Fibroblast of lung (primary cell): ENCODE results near the gene HABP2. TPM values are rescaled to one million over a fixed set of nuclear protein-coding genes. Genes with fewer than 3 reads are reported as not detected.

Source experiments
- DNase-seq, 2 donors: peaks; one replicate each; pipeline versions ENCODE4 v3.0.0 to v3.0.0-alpha.2; 2010; ENCODE audit warnings: low read depth in 2 of 2
- H2AFZ ChIP-seq: 2 replicates; pipeline ENCODE4 v1.5.1; 2012; ENCODE audit warnings: low read length, control low read depth, inconsistent platforms
- H3K27ac ChIP-seq: 2 replicates; pipeline ENCODE4 v1.5.1; 2011; ENCODE audit warnings: low read length, control low read depth; ENCODE audit not compliant: insufficient read depth
- H3K27me3 ChIP-seq: 2 replicates; pipeline ENCODE4 v1.5.1; 2011; ENCODE audit warnings: mild to moderate bottlenecking, low read length; ENCODE audit not compliant: control insufficient read depth, insufficient read depth
- H3K36me3 ChIP-seq: 2 replicates; pipeline ENCODE4 v1.5.1; 2011; ENCODE audit warnings: low read length; ENCODE audit not compliant: control insufficient read depth, insufficient read depth
- H3K4me1 ChIP-seq: 2 replicates; pipeline ENCODE4 v1.5.1; 2011; ENCODE audit warnings: low read length; ENCODE audit not compliant: control insufficient read depth, insufficient read depth; ENCODE audit errors: extremely low read depth
- H3K4me2 ChIP-seq: 2 replicates; pipeline ENCODE4 v1.5.1; 2011; ENCODE audit warnings: low read length, control low read depth; ENCODE audit not compliant: insufficient read depth; ENCODE audit errors: extremely low read depth
- H3K4me3 ChIP-seq, 4 experiments: fragments of 200-600 bp in 1 of 4; sonication (generic) in 1 of 4; replicated peaks in 1 of 4; 2 replicates each; pipeline ENCODE4 v1.5.1; 2011 to 2016; ENCODE audit warnings: low read length in 4 of 4, low read depth in 3 of 4, mild to moderate bottlenecking in 3 of 4, control low read depth in 2 of 4, inconsistent platforms in 1 of 4, mixed read lengths in 1 of 4; ENCODE audit not compliant: insufficient read depth in 1 of 4; ENCODE audit errors: control extremely low read depth in 1 of 4
- H3K79me2 ChIP-seq: 2 replicates; pipeline ENCODE4 v1.5.1; 2012; ENCODE audit warnings: mild to moderate bottlenecking, low read length, inconsistent platforms; ENCODE audit not compliant: control insufficient read depth, insufficient read depth
- H3K9ac ChIP-seq: 2 replicates; pipeline ENCODE4 v1.5.1; 2011; ENCODE audit warnings: mild to moderate bottlenecking, low read length, control low read depth; ENCODE audit not compliant: insufficient read depth
- H3K9me3 ChIP-seq: 2 replicates; pipeline ENCODE4 v1.5.1; 2012; ENCODE audit warnings: low read depth, low read length; ENCODE audit not compliant: control insufficient read depth, insufficient read depth
- H4K20me1 ChIP-seq: 2 replicates; pipeline ENCODE4 v1.5.1; 2011; ENCODE audit warnings: low read length; ENCODE audit not compliant: control insufficient read depth, insufficient read depth; ENCODE audit errors: extremely low read depth
- EZH2 ChIP-seq: IDR thresholded peaks from 2 replicates; pipeline ENCODE4 v1.5.1; 2012; ENCODE audit warnings: low read length, control low read depth, mild to moderate bottlenecking; ENCODE audit errors: missing control alignments
- polyA minus RNA-seq: library from RNA; depleted of rRNA, polyadenylated mRNA; stranded (reverse); fragments of >200 nt; gene quantifications from 2 replicates; pipeline ENCODE4 v1.2.3, GENCODE V29; 2011; ENCODE audit warnings: low replicate concordance
- polyA plus RNA-seq, 2 donors: library from polyadenylated mRNA; depleted of rRNA in 1 of 2; stranded (reverse) in 1 of 2; unstranded in 1 of 2; fragments of >200 nt; gene quantifications; 2 replicates each; pipeline ENCODE4 v1.2.1, GENCODE V29; 2011 to 2012; ENCODE audit warnings: missing spikeins in 1 of 2
- total RNA-seq: library from RNA; depleted of rRNA; stranded (reverse); fragments of >200 nt; gene quantifications from 2 replicates; pipeline ENCODE4 v1.2.1, GENCODE V29; 2014
- TF ChIP-seq, protein P1 (sequence below), 2 donors: IDR thresholded peaks in 1 of 2; conservative IDR thresholded peaks in 1 of 2; 1 replicate in 1 of 2; 2 replicates in 1 of 2; pipeline ENCODE4 v1.5.1; 2011 to 2012; ENCODE audit warnings: low read length in 2 of 2, control low read depth in 1 of 2, inconsistent platforms in 1 of 2, low read depth in 1 of 2, mild to moderate bottlenecking in 1 of 2

The HABP2 gene
- total RNA-seq (not detected in 2 replicates), polyA plus RNA-seq (not detected in 2 replicates), polyA minus RNA-seq (not detected in 2 replicates)
- polyA plus RNA-seq (2012): not detected in 2 replicates

DNA sequence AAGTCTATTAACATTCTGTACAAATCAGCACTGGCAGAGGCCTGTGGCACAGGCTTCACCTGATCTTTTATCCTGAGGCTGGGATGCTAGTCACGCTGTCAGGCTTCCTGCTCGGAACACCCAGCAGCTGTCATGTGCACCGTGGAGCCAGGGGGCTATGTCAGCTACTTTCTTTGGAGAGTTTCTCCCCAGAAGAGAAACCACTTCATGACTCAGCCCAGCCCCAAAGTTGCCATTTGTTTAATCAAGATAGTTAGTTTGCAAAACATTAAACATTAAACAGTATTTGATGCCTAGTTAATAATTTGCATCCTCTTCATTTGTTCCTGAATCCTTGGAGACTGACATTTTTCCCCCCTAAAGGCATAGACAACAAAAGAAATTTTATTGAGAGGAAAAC is at the start of gene HABP2:
TSS of gene HABP2 (plus strand) at position 353 of the 400 bp plus-strand sequence. CDS start 69 bp downstream, outside the sequence.
- no peak within 1 kb of the TSS for H3K4me3 ChIP-seq
- no peak within 1 kb of the TSS for H3K9ac ChIP-seq
- H2AFZ ChIP-seq: no peak within 1 kb of the TSS
- no peaks in the 10 kb centered on the region for H3K36me3 ChIP-seq
- H3K4me2 ChIP-seq: no peak within 1 kb of the TSS
- DNase-seq: no peak
- TF ChIP-seq EZH2: no peak
- TF ChIP-seq, protein P1, sequence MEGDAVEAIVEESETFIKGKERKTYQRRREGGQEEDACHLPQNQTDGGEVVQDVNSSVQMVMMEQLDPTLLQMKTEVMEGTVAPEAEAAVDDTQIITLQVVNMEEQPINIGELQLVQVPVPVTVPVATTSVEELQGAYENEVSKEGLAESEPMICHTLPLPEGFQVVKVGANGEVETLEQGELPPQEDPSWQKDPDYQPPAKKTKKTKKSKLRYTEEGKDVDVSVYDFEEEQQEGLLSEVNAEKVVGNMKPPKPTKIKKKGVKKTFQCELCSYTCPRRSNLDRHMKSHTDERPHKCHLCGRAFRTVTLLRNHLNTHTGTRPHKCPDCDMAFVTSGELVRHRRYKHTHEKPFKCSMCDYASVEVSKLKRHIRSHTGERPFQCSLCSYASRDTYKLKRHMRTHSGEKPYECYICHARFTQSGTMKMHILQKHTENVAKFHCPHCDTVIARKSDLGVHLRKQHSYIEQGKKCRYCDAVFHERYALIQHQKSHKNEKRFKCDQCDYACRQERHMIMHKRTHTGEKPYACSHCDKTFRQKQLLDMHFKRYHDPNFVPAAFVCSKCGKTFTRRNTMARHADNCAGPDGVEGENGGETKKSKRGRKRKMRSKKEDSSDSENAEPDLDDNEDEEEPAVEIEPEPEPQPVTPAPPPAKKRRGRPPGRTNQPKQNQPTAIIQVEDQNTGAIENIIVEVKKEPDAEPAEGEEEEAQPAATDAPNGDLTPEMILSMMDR (conservative IDR thresholded peaks at IDR 0.05 in 1 of 2, IDR thresholded peaks at IDR 0.05 in 1 of 2; ENCODE audit: low read depth in 1 of 2, low read length in 2 of 2): no peak
- H3K27me3 ChIP-seq: no peaks in the 10 kb centered on the region
- H3K79me2 ChIP-seq: no peaks in the 10 kb centered on the region
- H3K9me3 ChIP-seq: no peaks in the 10 kb centered on the region
- H4K20me1 ChIP-seq: no peaks in the 10 kb centered on the region
- H3K27ac ChIP-seq: no peak within 1 kb of the TSS
- H3K4me1 ChIP-seq: no peaks in the 10 kb centered on the region

DNA sequence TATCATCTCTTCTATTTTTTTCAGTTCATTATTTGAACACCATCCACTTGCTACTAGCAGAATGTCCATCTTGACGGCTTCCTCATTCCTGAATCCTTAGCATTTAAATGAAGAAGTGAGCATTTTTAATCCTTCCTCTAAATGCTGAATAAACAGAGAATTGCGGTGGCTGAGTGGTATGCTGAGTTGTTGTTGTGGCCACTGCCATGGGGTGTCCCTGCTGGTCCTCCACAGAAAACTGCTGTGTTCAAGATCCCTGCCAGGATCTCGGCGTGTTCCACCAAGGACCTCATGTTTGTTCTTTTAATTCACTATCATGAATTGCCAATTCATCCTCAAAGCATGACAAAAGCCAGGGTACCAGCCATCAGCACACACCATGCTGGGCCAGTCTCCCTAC is 48.9 kb upstream of the HABP2 start:
- Histone ChIP-seq H3K9ac (no peak overlapping the region), H3K4me2 (no peak overlapping the region), H3K4me3 (no peak overlapping the region), H3K9me3 (no peaks in the 10 kb centered on the region), H3K79me2 (no peaks in the 10 kb centered on the region), H2AFZ (no peak overlapping the region), H3K27ac (no peak overlapping the region), H3K4me1 (no peaks in the 10 kb centered on the region), H3K27me3 (no peaks in the 10 kb centered on the region), H3K36me3 (no peaks in the 10 kb centered on the region), H4K20me1 (no peaks in the 10 kb centered on the region)
- no peak for DNase-seq
- no peak for TF ChIP-seq EZH2
- TF ChIP-seq, protein P1 (conservative IDR thresholded peaks at IDR 0.05 in 1 of 2, IDR thresholded peaks at IDR 0.05 in 1 of 2; ENCODE audit: low read depth in 1 of 2, low read length in 2 of 2): no peak

DNA sequence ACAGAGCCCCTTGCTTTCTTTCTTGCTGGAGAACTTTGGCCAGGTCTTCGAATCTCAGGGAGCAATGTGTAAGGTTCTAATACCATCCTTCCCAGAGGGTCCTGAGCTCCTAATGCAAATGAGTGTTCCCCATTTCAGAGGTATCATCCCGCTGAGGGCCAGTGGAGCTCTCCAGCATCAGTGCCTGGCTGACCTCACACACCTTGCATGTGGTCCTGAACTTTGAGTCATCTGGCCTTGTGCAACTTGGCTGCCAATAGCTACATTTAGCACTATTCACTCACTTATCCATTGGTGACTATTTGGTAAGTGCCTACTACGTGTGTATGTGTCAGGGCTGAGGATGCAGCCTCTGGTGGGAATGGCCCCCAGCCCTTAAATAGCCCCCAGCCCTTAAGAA is 48.4 kb upstream of the HABP2 start:
- H4K20me1 ChIP-seq: no peaks in the 10 kb centered on the region

More for the DNA sequence above, 48.4 kb upstream of the HABP2 start:
- H3K9me3 ChIP-seq: no peaks in the 10 kb centered on the region
- no peak overlapping the region for H3K9ac ChIP-seq
- H3K79me2 ChIP-seq: no peaks in the 10 kb centered on the region
- no peak overlapping the region for H3K4me3 ChIP-seq
- no peaks in the 10 kb centered on the region for H3K27me3 ChIP-seq
- no peak overlapping the region for H3K27ac ChIP-seq
- no peaks in the 10 kb centered on the region for H3K36me3 ChIP-seq
- no peak for DNase-seq
- no peak overlapping the region for H2AFZ ChIP-seq
- no peak overlapping the region for H3K4me2 ChIP-seq
- no peaks in the 10 kb centered on the region for H3K4me1 ChIP-seq
- TF ChIP-seq EZH2: no peak
- TF ChIP-seq, protein P1 (conservative IDR thresholded peaks at IDR 0.05 in 1 of 2, IDR thresholded peaks at IDR 0.05 in 1 of 2; ENCODE audit: low read depth in 1 of 2, low read length in 2 of 2): no peak
